Measurements from ENCODE around the gene PLB1. TPM values are rescaled to one million over a fixed set of nuclear protein-coding genes. Genes with fewer than 3 reads are reported as not detected.

PLB1 gene
- polyA plus RNA-seq, 1 donor from 2014 or later, result 2.8 TPM

DNA sequence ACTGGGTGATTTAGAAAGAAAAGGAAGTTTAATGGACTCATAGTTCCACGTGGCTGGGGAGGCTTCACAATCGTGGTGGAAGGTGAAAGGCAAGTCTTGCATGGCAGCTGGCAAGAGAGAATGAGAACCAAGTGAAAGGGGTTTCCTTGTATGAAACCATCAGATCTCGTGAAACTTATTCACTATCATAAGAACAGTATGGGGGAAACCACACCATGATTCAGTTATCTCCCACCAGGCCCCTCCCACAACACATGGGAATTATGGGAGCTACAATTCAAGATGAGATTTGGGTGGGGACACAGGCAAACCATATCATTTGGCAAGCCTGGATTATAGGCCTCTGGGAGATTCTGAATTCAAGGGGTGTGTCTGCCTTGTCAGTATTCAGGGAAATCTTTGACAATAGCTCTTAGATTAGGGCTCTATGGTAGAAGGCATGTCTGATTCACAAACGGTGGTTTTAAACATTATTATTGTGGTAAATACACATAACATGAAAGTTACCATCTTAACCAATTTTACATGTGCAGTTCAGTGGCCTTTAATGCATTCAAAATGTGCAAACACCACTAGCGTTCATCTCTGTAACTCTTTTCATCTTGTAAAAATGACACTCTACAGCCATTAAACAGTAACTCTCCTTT lies 15.3 kb upstream of the PLB1 start:
- no peaks in the 10 kb centered on the region for H3F3A ChIP-seq (ENCODE audit: insufficient read depth, low read length, poor library complexity, severe bottlenecking)
- TF ChIP-seq EP300 (conservative IDR thresholded peaks at IDR 0.05; ENCODE audit: poor library complexity, severe bottlenecking), result no peak
- no peak for TF ChIP-seq TAF1 (IDR thresholded peaks at IDR 0.05; ENCODE audit: low read depth)
- no peak for TF ChIP-seq SMC3 (conservative IDR thresholded peaks at IDR 0.05; ENCODE audit: poor library complexity)
- no peak for TF ChIP-seq POLR2AphosphoS5 (IDR thresholded peaks at IDR 0.05)
- no peak for TF ChIP-seq MXI1 (conservative IDR thresholded peaks at IDR 0.05; ENCODE audit: poor library complexity, severe bottlenecking)
- TF ChIP-seq CTCF (IDR thresholded peaks at IDR 0.05; ENCODE audit: poor library complexity, severe bottlenecking), result no peak
- TF ChIP-seq EZH2 (IDR thresholded peaks at IDR 0.05; ENCODE audit: borderline replicate concordance, insufficient read depth, low read length, poor library complexity, severe bottlenecking), result no peak
- no peak for TF ChIP-seq RAD21 (conservative IDR thresholded peaks at IDR 0.05)
- no peak for TF ChIP-seq REST (IDR thresholded peaks at IDR 0.05; ENCODE audit: borderline replicate concordance)
- no peaks in the 10 kb centered on the region for H3K79me2 ChIP-seq (replicated peaks; ENCODE audit: insufficient read depth, low read length)
- H3K9ac ChIP-seq (ENCODE audit: low read length), result no peak overlapping the region
- H4K20me1 ChIP-seq (ENCODE audit: insufficient read depth), result no peaks in the 10 kb centered on the region
- no peaks in the 10 kb centered on the region for H3K9me2 ChIP-seq (ENCODE audit: insufficient read depth, low read length)
- H3K27me3 ChIP-seq (ENCODE audit: insufficient read depth, low read depth, low read length), result no peaks in the 10 kb centered on the region
- no peak overlapping the region for H3K4me2 ChIP-seq (ENCODE audit: low read length)
- H2AFZ ChIP-seq (ENCODE audit: low read depth, low read length), result no peak overlapping the region
- no peaks in the 10 kb centered on the region for H3K36me3 ChIP-seq (ENCODE audit: insufficient read depth, low read length)
- no peaks in the 10 kb centered on the region for H3K9me3 ChIP-seq (ENCODE audit: low read length)
- H3K27ac ChIP-seq (ENCODE audit: low read length), result no peak overlapping the region
- H3K4me3 ChIP-seq (ENCODE audit: low read length), result no peak overlapping the region

DNA sequence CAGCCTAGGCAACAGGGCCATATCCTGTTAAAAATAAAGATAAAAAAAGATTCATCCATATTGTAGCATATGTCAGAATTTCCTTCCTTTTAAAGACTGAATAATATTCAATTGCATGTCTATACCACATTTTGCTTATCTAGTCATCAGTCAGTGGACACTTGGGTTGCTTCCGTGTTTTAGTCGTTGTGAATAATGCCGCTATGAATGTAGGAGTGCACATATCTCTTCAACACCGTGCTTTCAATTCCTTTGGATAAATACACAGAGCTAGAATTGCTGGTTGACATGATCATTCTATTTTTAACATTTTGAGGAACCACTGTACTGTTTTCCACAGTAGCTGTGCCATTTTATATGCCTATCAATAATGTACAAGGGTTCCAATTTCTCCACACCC lies 14.0 kb upstream of the PLB1 start:
- no peaks in the 10 kb centered on the region for H3K9me3 ChIP-seq (ENCODE audit: low read length)
- no peak overlapping the region for H3K9ac ChIP-seq (ENCODE audit: low read length)
- no peak overlapping the region for H3K4me2 ChIP-seq (ENCODE audit: low read length)
- H3K4me3 ChIP-seq (ENCODE audit: low read length), result no peak overlapping the region
- no peaks in the 10 kb centered on the region for H3K27me3 ChIP-seq (ENCODE audit: insufficient read depth, low read depth, low read length)
- no peaks in the 10 kb centered on the region for H3F3A ChIP-seq (ENCODE audit: insufficient read depth, low read length, poor library complexity, severe bottlenecking)
- H3K9me2 ChIP-seq (ENCODE audit: insufficient read depth, low read length), result no peaks in the 10 kb centered on the region
- no peak for TF ChIP-seq MXI1 (conservative IDR thresholded peaks at IDR 0.05; ENCODE audit: poor library complexity, severe bottlenecking)
- no peak for TF ChIP-seq POLR2AphosphoS5 (IDR thresholded peaks at IDR 0.05)
- TF ChIP-seq EP300 (conservative IDR thresholded peaks at IDR 0.05; ENCODE audit: poor library complexity, severe bottlenecking), result no peak
- TF ChIP-seq CTCF (IDR thresholded peaks at IDR 0.05; ENCODE audit: poor library complexity, severe bottlenecking), result no peak
- TF ChIP-seq RAD21 (conservative IDR thresholded peaks at IDR 0.05), result no peak
- no peak for TF ChIP-seq REST (IDR thresholded peaks at IDR 0.05; ENCODE audit: borderline replicate concordance)
- TF ChIP-seq EZH2 (IDR thresholded peaks at IDR 0.05; ENCODE audit: borderline replicate concordance, insufficient read depth, low read length, poor library complexity, severe bottlenecking), result no peak
- TF ChIP-seq SMC3 (conservative IDR thresholded peaks at IDR 0.05; ENCODE audit: poor library complexity), result no peak
- no peak for TF ChIP-seq TAF1 (IDR thresholded peaks at IDR 0.05; ENCODE audit: low read depth)
- no peaks in the 10 kb centered on the region for H3K79me2 ChIP-seq (replicated peaks; ENCODE audit: insufficient read depth, low read length)
- H3K27ac ChIP-seq (ENCODE audit: low read length), result no peak overlapping the region
- no peaks in the 10 kb centered on the region for H3K36me3 ChIP-seq (ENCODE audit: insufficient read depth, low read length)
- H4K20me1 ChIP-seq (ENCODE audit: insufficient read depth), result no peaks in the 10 kb centered on the region
- no peak overlapping the region for H2AFZ ChIP-seq (ENCODE audit: low read depth, low read length)

All from neural cell (in vitro differentiated cells).